CD4-positive, CD25-positive, alpha-beta regulatory T cell (primary cell): ENCODE data around the gene MACROD2. TPM values are rescaled to one million over a fixed set of nuclear protein-coding genes. Genes with fewer than 3 reads are reported as not detected.
"Not testable (repeated sequence)": the region's sequence is repeated elsewhere in the genome, so short reads cannot be mapped to it uniquely, and the experiment has no call there.

Experiments used
- ATAC-seq, 2 donors: fragments of 150-1000 bp; cut with Tn5 transposase; one replicate each; pipeline ENCODE4 v1.10.0; 2021; ENCODE audit warnings: low read depth in 2 of 2, moderate number of reproducible peaks in 2 of 2, moderate library complexity in 1 of 2
- DNase-seq, 3 donors: peaks; one replicate each; pipeline versions ENCODE4 v3.0.0 to v3.0.0-alpha.2; 2012 to 2022; ENCODE audit warnings: mixed read lengths in 1 of 3
- H3K27ac ChIP-seq: one replicate; pipeline ENCODE4 v1.7.0; 2013; ENCODE audit warnings: mild to moderate bottlenecking, low read length; ENCODE audit not compliant: insufficient read depth, poor library complexity, severe bottlenecking
- H3K27me3 ChIP-seq: one replicate; pipeline ENCODE4 v1.7.0; 2013; ENCODE audit warnings: low read length; ENCODE audit not compliant: control insufficient read depth, insufficient read depth
- H3K36me3 ChIP-seq: one replicate; pipeline ENCODE4 v1.7.0; 2013; ENCODE audit warnings: mild to moderate bottlenecking, low read length, moderate library complexity; ENCODE audit not compliant: control insufficient read depth, insufficient read depth
- H3K4me1 ChIP-seq: 2 replicates; pipeline ENCODE4 v1.7.0; 2013; ENCODE audit warnings: mild to moderate bottlenecking, low read length; ENCODE audit not compliant: insufficient read depth, control insufficient read depth, poor library complexity, severe bottlenecking
- H3K4me3 ChIP-seq: one replicate; pipeline ENCODE4 v1.7.0; 2013; ENCODE audit warnings: low read depth, mild to moderate bottlenecking, low read length, moderate library complexity
- H3K9me3 ChIP-seq, 2 experiments: 1 replicate in 1 of 2; 2 replicates in 1 of 2; pipeline ENCODE4 v1.7.0; 2013; ENCODE audit warnings: low read length in 2 of 2, mild to moderate bottlenecking in 1 of 2, moderate library complexity in 1 of 2; ENCODE audit not compliant: control insufficient read depth in 2 of 2
- H3K27ac Mint-ChIP-seq, 3 donors: one replicate each; pipeline ENCODE4 v1.8.0; 2020 to 2022; ENCODE audit warnings: mild to moderate bottlenecking in 3 of 3, mixed read lengths in 3 of 3, moderate library complexity in 2 of 3
- H3K27me3 Mint-ChIP-seq: one replicate; pipeline ENCODE4 v1.8.0; 2022; ENCODE audit warnings: mild to moderate bottlenecking, mixed read lengths
- H3K36me3 Mint-ChIP-seq: one replicate; pipeline ENCODE4 v1.8.0; 2020; ENCODE audit warnings: mixed read lengths
- H3K4me1 Mint-ChIP-seq, 4 donors: one replicate each; pipeline ENCODE4 v1.8.0; 2020 to 2022; ENCODE audit warnings: mixed read lengths in 4 of 4, mild to moderate bottlenecking in 1 of 4
- H3K4me3 Mint-ChIP-seq, 4 donors: one replicate each; pipeline ENCODE4 v1.8.0; 2020 to 2022; ENCODE audit warnings: mild to moderate bottlenecking in 4 of 4, mixed read lengths in 4 of 4, moderate library complexity in 3 of 4
- H3K9me3 Mint-ChIP-seq, 7 donors: one replicate each; pipeline ENCODE4 v1.8.0; 2020 to 2022; ENCODE audit warnings: mixed read lengths in 7 of 7, mild to moderate bottlenecking in 3 of 7, moderate library complexity in 2 of 7
- polyA plus RNA-seq, 4 donors: library from polyadenylated mRNA; unstranded; fragments of 300-500 nt; fragmentation: Illumina TruSeq; gene quantifications; one replicate each; pipeline ENCODE4 v1.2.3, GENCODE V29; 2021
- total RNA-seq: library from RNA; stranded (reverse); gene quantifications from one replicate; pipeline ENCODE4 v1.2.3, GENCODE V29; 2022

MACROD2 gene
- total and polyA plus RNA-seq, 5 donors from 2014 or later: 1.4 TPM; not detected in 4

DNA sequence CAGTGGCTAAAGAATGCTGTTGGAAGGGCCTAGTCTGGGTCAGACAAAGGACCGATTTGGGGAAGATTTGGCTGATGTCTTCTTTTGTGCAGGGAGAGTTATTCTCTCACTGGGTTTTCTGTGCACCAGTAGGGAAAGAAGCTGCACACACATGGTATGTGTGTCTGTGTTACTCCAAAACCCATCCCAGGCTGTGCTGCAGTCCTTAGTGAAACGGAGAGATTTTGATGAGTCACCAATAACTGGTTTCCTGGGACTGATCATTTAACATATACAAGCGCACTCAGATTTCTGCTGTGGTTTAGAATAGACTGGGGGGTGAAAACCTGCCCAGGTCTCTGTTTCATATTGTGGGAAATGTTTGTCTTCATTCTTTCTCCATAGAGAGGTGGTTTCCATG, 1528.1 kb downstream of the MACROD2 start:
- H3K36me3 ChIP-seq: no peaks in the 10 kb centered on the region
- peaks cover 0 to 8% of the 10 kb centered on the region in 2 experiments for H3K9me3 ChIP-seq
- H3K27ac ChIP-seq: no peak overlapping the region
- H3K36me3 Mint-ChIP-seq: no peaks in the 10 kb centered on the region
- DNase-seq (no peak), ATAC-seq (no peak)
- no peaks in the 10 kb centered on the region for H3K4me1 Mint-ChIP-seq
- peaks cover 6 to 28% (median 10%) of the 10 kb centered on the region in 7 donors for H3K9me3 Mint-ChIP-seq
- H3K4me3 Mint-ChIP-seq: no peak overlapping the region
- no peak overlapping the region for H3K4me3 ChIP-seq
- no peaks in the 10 kb centered on the region for H3K27me3 Mint-ChIP-seq
- H3K27me3 ChIP-seq: no peaks in the 10 kb centered on the region
- H3K27ac Mint-ChIP-seq: no peak overlapping the region
- H3K4me1 ChIP-seq: no peaks in the 10 kb centered on the region

DNA sequence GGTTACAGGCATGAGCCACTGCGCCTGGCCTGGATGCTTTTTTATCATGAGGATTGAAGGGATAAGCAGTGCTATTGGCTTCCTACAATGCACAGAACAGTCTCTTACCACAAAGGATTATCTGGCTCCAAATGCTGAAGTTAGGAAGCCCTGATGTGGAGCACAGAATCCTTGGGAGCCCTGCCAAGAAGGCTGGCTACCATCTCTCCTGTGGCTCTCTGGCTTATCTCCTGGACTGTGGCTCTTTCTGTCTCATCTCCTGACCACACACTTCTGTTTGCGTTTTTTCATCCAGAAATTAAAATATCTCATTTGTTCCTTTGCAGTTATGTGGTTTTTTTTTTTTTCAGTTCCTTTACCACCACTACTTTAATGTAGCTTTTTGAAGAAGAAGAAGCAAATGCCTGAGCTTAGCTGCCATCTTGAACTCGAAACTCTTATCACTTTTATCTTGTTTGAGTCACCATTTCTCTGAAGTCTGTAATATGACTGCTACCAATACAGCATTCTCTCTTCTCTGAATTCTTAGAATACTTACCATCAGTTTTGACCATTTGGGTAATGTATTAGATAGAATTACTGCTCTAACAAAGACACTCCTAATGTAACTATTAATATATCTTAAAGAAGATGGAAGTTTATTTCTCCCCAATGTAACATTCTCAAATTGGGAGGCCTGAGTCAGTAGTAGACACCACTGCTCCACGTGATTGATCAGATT, 1533.2 kb downstream of the MACROD2 start:
- no peak overlapping the region for H3K27ac Mint-ChIP-seq
- H3K27me3 Mint-ChIP-seq: no peaks in the 10 kb centered on the region
- H3K27ac ChIP-seq: no peak overlapping the region
- H3K36me3 ChIP-seq: no peaks in the 10 kb centered on the region
- ATAC-seq (no peak), DNase-seq (no peak)
- no peaks in the 10 kb centered on the region for H3K27me3 ChIP-seq
- H3K9me3 ChIP-seq: peaks cover 0 to 1% of the 10 kb centered on the region in 2 experiments
- H3K4me3 ChIP-seq: no peak overlapping the region
- H3K4me1 ChIP-seq: no peaks in the 10 kb centered on the region
- H3K4me1 Mint-ChIP-seq: no peaks in the 10 kb centered on the region
- no peak overlapping the region for H3K4me3 Mint-ChIP-seq
- peaks cover 3 to 25% (median 12%) of the 10 kb centered on the region in 7 donors for H3K9me3 Mint-ChIP-seq
- H3K36me3 Mint-ChIP-seq: no peaks in the 10 kb centered on the region

DNA sequence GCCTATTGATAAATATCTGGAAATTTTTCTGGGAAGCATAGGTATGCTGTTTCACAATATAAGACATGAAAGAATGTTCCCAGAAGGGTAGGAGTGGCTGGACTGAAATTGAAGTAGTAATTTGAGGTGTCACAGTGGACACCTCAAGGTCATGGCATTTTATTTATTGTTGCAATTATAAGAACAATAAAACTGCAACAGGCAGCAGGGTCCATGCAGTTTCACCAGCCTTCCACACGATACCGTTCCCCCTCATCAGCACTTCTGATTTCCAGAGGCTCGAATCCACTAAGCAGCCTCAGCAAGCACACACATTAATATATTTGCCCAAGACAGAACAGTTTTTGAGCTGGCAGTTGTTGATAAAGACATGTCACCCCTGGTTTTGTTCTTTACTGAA, 1540.5 kb downstream of the MACROD2 start:
- H3K4me1 ChIP-seq: no peaks in the 10 kb centered on the region
- Mint-ChIP-seq H3K4me1 (no peaks in the 10 kb centered on the region), H3K36me3 (no peaks in the 10 kb centered on the region), H3K27me3 (no peaks in the 10 kb centered on the region), H3K27ac (no peak overlapping the region), H3K4me3 (no peak overlapping the region), H3K9me3 (peaks cover 0 to 18% (median 3%) of the 10 kb centered on the region in 7 donors)
- H3K27me3 ChIP-seq: no peaks in the 10 kb centered on the region
- DNase-seq: no peak
- no peaks in the 10 kb centered on the region for H3K36me3 ChIP-seq
- no peaks in the 10 kb centered on the region for H3K9me3 ChIP-seq
- H3K4me3 ChIP-seq: no peak overlapping the region
- no peak overlapping the region for H3K27ac ChIP-seq
- ATAC-seq: no peak

DNA sequence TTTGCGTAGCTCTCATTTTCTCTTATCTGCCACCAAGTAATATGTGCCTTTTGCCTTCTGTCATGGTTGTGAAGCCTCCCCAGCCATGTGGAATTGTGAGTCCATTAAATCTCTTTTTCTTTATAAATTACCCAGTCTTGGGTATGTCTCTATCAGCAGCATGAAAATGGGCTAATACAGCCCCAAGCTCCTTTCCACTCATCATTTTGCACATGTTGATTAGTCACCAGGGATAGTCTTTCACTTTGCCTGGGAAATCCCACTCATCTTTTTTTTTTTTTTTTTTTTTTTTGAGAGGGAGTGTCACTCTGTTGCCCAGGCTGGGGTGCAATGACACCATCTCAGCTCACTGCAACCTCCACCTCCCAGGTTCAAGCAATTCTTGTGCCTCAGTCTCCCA, 1541.9 kb downstream of the MACROD2 start:
- not testable (repeated sequence) for H3K4me1 Mint-ChIP-seq, ATAC-seq, H3K27ac ChIP-seq, H3K27me3 ChIP-seq, H3K27ac Mint-ChIP-seq, H3K4me3 ChIP-seq, H3K27me3 Mint-ChIP-seq, H3K36me3 Mint-ChIP-seq, H3K4me3 Mint-ChIP-seq, DNase-seq, H3K9me3 ChIP-seq, H3K4me1 ChIP-seq, H3K36me3 ChIP-seq
- peaks cover 0 to 18% (median 6%) of the 10 kb centered on the region in 7 donors for H3K9me3 Mint-ChIP-seq

DNA sequence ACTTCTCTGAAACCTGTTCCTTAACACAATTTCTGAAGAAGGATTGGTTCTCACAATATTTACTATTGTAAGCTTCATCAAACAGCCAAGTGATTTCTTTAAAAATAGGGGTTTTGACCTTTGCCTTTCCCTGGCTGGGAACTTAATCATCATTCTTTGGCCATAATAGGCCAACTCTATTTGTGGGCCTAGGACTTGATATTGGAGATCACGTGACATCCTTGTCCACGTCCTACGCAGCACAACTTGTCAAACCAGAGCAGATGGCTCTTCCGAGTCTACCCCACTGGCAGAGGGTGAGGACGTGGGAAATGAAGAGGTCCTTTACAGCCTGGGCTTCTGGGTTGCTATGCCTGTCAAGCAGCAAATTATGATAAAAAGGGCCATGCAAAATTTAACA, 1547.3 kb downstream of the MACROD2 start:
- no peak for ATAC-seq
- H3K4me3 Mint-ChIP-seq: no peak overlapping the region

DNA sequence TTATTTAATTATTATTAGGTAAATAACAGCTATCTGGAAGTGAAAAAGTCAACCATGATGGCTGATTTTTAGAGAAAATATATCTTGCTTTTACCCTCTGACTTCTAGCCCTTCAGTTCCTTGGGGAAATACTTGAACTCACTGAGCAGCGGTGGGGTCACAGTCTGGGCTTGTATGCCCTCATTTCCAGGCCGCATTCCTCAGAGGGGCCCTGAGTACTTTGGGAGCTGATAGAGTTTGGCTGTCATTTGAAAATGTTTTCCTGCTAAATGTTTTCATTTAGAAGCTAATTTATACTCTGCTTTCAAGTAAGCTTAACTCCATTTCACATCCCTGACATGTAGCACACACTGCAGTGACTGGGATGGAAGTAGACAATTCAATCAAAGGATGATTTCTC, 1549.4 kb downstream of the MACROD2 start:
- DNase-seq: no peak
- no peaks in the 10 kb centered on the region for H3K4me1 Mint-ChIP-seq
- no peaks in the 10 kb centered on the region for H3K36me3 Mint-ChIP-seq
- ATAC-seq: no peak
- no peak overlapping the region for H3K4me3 Mint-ChIP-seq
- Histone ChIP-seq H3K36me3 (no peaks in the 10 kb centered on the region), H3K27ac (no peak overlapping the region), H3K4me1 (no peaks in the 10 kb centered on the region), H3K4me3 (no peak overlapping the region), H3K9me3 (peaks cover 0 to 4% of the 10 kb centered on the region in 2 experiments), H3K27me3 (no peaks in the 10 kb centered on the region)
- peaks cover 0 to 28% (median 12%) of the 10 kb centered on the region in 7 donors for H3K9me3 Mint-ChIP-seq
- no peaks in the 10 kb centered on the region for H3K27me3 Mint-ChIP-seq
- H3K27ac Mint-ChIP-seq: no peak overlapping the region

More for the DNA sequence above, 1547.3 kb downstream of the MACROD2 start:
- no peaks in the 10 kb centered on the region for H3K27me3 ChIP-seq
- Mint-ChIP-seq H3K36me3 (no peaks in the 10 kb centered on the region), H3K9me3 (peaks cover 0 to 32% (median 9%) of the 10 kb centered on the region in 7 donors), H3K4me1 (no peaks in the 10 kb centered on the region), H3K27ac (no peak overlapping the region), H3K27me3 (no peaks in the 10 kb centered on the region)
- no peak overlapping the region for H3K27ac ChIP-seq
- no peaks in the 10 kb centered on the region for H3K4me1 ChIP-seq
- H3K36me3 ChIP-seq: no peaks in the 10 kb centered on the region
- peaks cover 0 to 4% of the 10 kb centered on the region in 2 experiments for H3K9me3 ChIP-seq
- DNase-seq: no peak
- H3K4me3 ChIP-seq: no peak overlapping the region

DNA sequence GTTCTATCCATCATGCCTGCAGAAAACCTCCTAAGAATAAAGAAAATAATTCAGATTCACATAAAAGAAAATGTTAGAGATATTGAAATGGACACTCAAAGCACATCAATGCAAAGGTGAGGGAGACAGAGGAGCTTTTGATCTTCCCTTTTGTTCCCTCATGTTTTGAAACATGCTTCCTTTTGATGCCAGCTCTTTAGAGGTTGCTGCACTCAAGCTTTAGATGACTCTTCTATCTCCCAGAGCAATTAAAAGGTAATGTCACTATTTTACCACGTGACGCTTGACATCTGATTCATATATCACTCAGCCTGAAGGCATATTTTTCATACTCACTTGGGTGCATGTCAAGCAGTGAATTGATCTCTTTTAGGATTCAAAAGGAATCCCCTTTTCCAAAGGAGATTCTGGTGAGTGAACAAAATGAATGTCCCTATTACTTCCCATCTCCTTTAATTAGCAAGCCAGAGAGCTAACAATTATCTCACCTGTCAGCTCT, 1551.3 kb downstream of the MACROD2 start:
- H3K4me1 Mint-ChIP-seq: no peaks in the 10 kb centered on the region
- no peaks in the 10 kb centered on the region for H3K36me3 ChIP-seq
- peaks cover 0 to 29% (median 12%) of the 10 kb centered on the region in 7 donors for H3K9me3 Mint-ChIP-seq
- H3K36me3 Mint-ChIP-seq: no peaks in the 10 kb centered on the region
- DNase-seq (no peak), ATAC-seq (no peak)
- H3K27ac ChIP-seq: no peak overlapping the region
- no peak overlapping the region for H3K4me3 Mint-ChIP-seq
- H3K27ac Mint-ChIP-seq: no peak overlapping the region
- peaks cover 0 to 4% of the 10 kb centered on the region in 2 experiments for H3K9me3 ChIP-seq
- H3K4me3 ChIP-seq: no peak overlapping the region
- no peaks in the 10 kb centered on the region for H3K27me3 Mint-ChIP-seq
- no peaks in the 10 kb centered on the region for H3K27me3 ChIP-seq
- no peaks in the 10 kb centered on the region for H3K4me1 ChIP-seq

DNA sequence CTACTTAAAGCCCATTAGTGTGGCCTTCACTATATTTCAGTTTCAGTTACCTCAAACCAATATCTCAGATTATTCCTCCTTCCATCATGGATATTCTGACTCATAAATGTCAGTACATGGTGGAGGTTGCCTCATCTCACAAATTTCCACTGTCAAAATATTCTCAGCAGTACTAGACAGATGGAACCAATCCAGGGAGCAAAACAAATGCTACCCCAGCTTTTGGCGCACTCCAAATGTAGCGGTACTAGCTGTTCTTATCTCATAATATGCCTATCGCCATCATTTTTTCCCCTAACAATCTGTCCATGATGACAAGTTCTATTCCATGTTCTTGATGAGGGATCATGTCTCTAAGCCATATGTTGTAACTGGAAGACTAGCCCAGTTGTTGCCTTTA, 1551.8 kb downstream of the MACROD2 start:
- Mint-ChIP-seq H3K9me3 (peaks cover 0 to 31% (median 12%) of the 10 kb centered on the region in 7 donors), H3K4me3 (no peak overlapping the region), H3K4me1 (no peaks in the 10 kb centered on the region), H3K27ac (no peak overlapping the region), H3K36me3 (no peaks in the 10 kb centered on the region), H3K27me3 (no peaks in the 10 kb centered on the region)
- DNase-seq: no peak
- H3K9me3 ChIP-seq: peaks cover 0 to 7% of the 10 kb centered on the region in 2 experiments
- no peak overlapping the region for H3K4me3 ChIP-seq
- no peak for ATAC-seq
- H3K4me1 ChIP-seq: no peaks in the 10 kb centered on the region
- H3K27me3 ChIP-seq: no peaks in the 10 kb centered on the region
- no peak overlapping the region for H3K27ac ChIP-seq
- no peaks in the 10 kb centered on the region for H3K36me3 ChIP-seq
